Keratinocyte (primary cell): ENCODE results near the gene AXIN1. TPM values are rescaled to one million over a fixed set of nuclear protein-coding genes. Genes with fewer than 3 reads are reported as not detected.

Experiments used
- DNase-seq: peaks from one replicate; pipeline ENCODE4 v3.0.0-alpha.2; 2011; ENCODE audit warnings: low read depth, missing footprints, low spot score
- FAIRE-seq: peaks from 2 replicates; lab custom pipeline; 2011; peaks lifted over from hg19 to GRCh38; lab: Jason Lieb, UNC
- H2AFZ ChIP-seq: 2 replicates; pipeline ENCODE4 v1.6.0; 2012; ENCODE audit warnings: low read length, control low read depth, inconsistent platforms; ENCODE audit not compliant: control insufficient read depth
- H3K27ac ChIP-seq: 2 replicates; pipeline ENCODE4 v1.5.1; 2011; ENCODE audit warnings: low read length; ENCODE audit not compliant: control insufficient read depth, insufficient read depth
- H3K27me3 ChIP-seq: 3 replicates; pipeline ENCODE4 v1.6.0; 2011; ENCODE audit warnings: low read length; ENCODE audit not compliant: control insufficient read depth, insufficient read depth; ENCODE audit errors: extremely low read depth
- H3K36me3 ChIP-seq, 2 experiments: 2 replicates in 1 of 2; 3 replicates in 1 of 2; pipeline ENCODE4 v1.5.1; 2011; ENCODE audit warnings: low read length in 2 of 2, mild to moderate bottlenecking in 1 of 2; ENCODE audit not compliant: control insufficient read depth in 2 of 2, insufficient read depth in 2 of 2; ENCODE audit errors: extremely low read depth in 1 of 2
- H3K4me1 ChIP-seq: 3 replicates; pipeline ENCODE4 v1.5.1; 2011; ENCODE audit warnings: low read length; ENCODE audit not compliant: control insufficient read depth, insufficient read depth; ENCODE audit errors: extremely low read depth
- H3K4me2 ChIP-seq: 3 replicates; pipeline ENCODE4 v1.6.0; 2011; ENCODE audit warnings: low read depth, low read length; ENCODE audit not compliant: control insufficient read depth, insufficient read depth; ENCODE audit errors: extremely low read depth
- H3K4me3 ChIP-seq, 3 experiments: fragments of 200-600 bp in 1 of 3; sonication (generic) in 1 of 3; 2 replicates in 2 of 3; 3 replicates in 1 of 3; pipeline ENCODE4 v1.5.1; 2011 to 2016; ENCODE audit warnings: low read length in 3 of 3, mild to moderate bottlenecking in 3 of 3, control low read depth in 2 of 3, inconsistent platforms in 1 of 3, low read depth in 1 of 3, mixed read lengths in 1 of 3, mixed run types in 1 of 3, moderate library complexity in 1 of 3; ENCODE audit not compliant: control insufficient read depth in 2 of 3, insufficient read depth in 2 of 3; ENCODE audit errors: extremely low read depth in 1 of 3
- H3K79me2 ChIP-seq: 2 replicates; pipeline ENCODE4 v1.6.0; 2012; ENCODE audit warnings: low read length; ENCODE audit not compliant: control insufficient read depth, insufficient read depth
- H3K9ac ChIP-seq: 3 replicates; pipeline ENCODE4 v1.6.0; 2011; ENCODE audit warnings: low read length; ENCODE audit not compliant: control insufficient read depth, insufficient read depth; ENCODE audit errors: extremely low read depth
- H3K9me1 ChIP-seq: 3 replicates; pipeline ENCODE4 v1.6.0; 2011; ENCODE audit warnings: low read length; ENCODE audit not compliant: control insufficient read depth, insufficient read depth; ENCODE audit errors: extremely low read depth
- H3K9me3 ChIP-seq: 2 replicates; pipeline ENCODE4 v1.5.1; 2012; ENCODE audit warnings: low read depth, low read length; ENCODE audit not compliant: control insufficient read depth
- H4K20me1 ChIP-seq: 3 replicates; pipeline ENCODE4 v1.6.0; 2011; ENCODE audit warnings: low read length; ENCODE audit not compliant: control insufficient read depth, insufficient read depth; ENCODE audit errors: extremely low read depth
- EZH2 ChIP-seq: IDR thresholded peaks from one replicate; pipeline ENCODE4 v1.6.1; 2012; ENCODE audit warnings: inconsistent platforms, mild to moderate bottlenecking, low read length, moderate library complexity
- dilution Hi-C: fragments of 300-500 bp; cut with MboI; formaldehyde crosslinking; loops from one replicate; pipeline ENCODE4 v1.7.0; 2020; ENCODE audit warnings: low sequenced_read_pairs; ENCODE audit not compliant: extremely low pct_ligation_motif_present
- polyA plus RNA-seq, 5 experiments: library from polyadenylated mRNA; depleted of rRNA in 3 of 5; stranded (reverse) in 3 of 5; stranded (forward) in 1 of 5; unstranded in 1 of 5; fragments of >200 nt; gene quantifications; 1 replicate in 1 of 5; 2 replicates in 3 of 5; 3 replicates in 1 of 5; pipeline versions ENCODE4 v1.2.1 to v1.2.3, GENCODE V29; 2011 to 2012; ENCODE audit warnings: missing spikeins in 2 of 5, low read depth in 1 of 5, low replicate concordance in 1 of 5
- TF ChIP-seq, protein P1 (sequence below), 3 experiments: IDR thresholded peaks in 1 of 3; conservative IDR thresholded peaks in 1 of 3; optimal IDR thresholded peaks in 1 of 3; 2 replicates in 2 of 3; 3 replicates in 1 of 3; pipeline versions ENCODE3 to v1.5.1; 2011; ENCODE audit warnings: low read length in 3 of 3, mild to moderate bottlenecking in 3 of 3, moderate library complexity in 2 of 3, control low read depth in 1 of 3, inconsistent platforms in 1 of 3; ENCODE audit not compliant: insufficient read depth in 2 of 3; ENCODE audit errors: extremely low read depth in 1 of 3

The AXIN1 gene
- polyA plus RNA-seq, 1 donor (not counting 4 experiments of a cell fraction or from before 2014, with no cell fraction given), result 8.8 TPM

DNA sequence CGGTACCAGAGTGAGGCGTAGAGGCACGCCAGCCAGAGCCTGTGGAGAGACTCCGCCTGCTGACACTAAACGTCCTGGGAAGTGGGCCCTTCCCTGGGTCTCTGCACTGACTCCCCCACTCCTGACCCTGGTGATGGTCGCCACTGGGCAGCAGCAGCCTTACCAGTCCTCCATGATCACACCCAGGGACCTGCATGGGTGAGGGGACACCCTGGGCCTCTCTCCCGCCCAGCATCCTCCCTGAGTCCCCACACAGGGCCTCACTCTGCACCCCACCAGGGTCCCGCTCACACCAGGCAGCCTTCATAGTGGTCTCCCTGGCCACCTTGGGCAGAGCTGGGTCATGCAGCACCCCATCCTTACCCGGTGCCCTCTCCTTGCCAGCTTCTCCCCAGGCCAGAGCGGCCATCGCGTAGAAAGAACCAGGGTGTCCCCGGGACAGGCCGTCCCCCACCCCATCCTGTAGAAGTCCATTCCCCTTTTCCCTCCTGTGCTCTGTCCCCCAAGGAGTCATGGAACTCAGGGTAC lies 87.5 kb downstream of the AXIN1 start:
- no peak for FAIRE-seq
- no peaks in the 10 kb centered on the region for H3K9me1 ChIP-seq
- no peak overlapping the region for H3K4me2 ChIP-seq
- H3K36me3 ChIP-seq, result peaks cover 0 to 13% of the 10 kb centered on the region in 2 experiments
- DNase-seq, result no peak
- no peaks in the 10 kb centered on the region for H4K20me1 ChIP-seq
- TF ChIP-seq, protein P1, sequence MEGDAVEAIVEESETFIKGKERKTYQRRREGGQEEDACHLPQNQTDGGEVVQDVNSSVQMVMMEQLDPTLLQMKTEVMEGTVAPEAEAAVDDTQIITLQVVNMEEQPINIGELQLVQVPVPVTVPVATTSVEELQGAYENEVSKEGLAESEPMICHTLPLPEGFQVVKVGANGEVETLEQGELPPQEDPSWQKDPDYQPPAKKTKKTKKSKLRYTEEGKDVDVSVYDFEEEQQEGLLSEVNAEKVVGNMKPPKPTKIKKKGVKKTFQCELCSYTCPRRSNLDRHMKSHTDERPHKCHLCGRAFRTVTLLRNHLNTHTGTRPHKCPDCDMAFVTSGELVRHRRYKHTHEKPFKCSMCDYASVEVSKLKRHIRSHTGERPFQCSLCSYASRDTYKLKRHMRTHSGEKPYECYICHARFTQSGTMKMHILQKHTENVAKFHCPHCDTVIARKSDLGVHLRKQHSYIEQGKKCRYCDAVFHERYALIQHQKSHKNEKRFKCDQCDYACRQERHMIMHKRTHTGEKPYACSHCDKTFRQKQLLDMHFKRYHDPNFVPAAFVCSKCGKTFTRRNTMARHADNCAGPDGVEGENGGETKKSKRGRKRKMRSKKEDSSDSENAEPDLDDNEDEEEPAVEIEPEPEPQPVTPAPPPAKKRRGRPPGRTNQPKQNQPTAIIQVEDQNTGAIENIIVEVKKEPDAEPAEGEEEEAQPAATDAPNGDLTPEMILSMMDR (optimal IDR thresholded peaks at IDR 0.05 in 1 of 3, IDR thresholded peaks at IDR 0.05 in 1 of 3, conservative IDR thresholded peaks at IDR 0.05 in 1 of 3; ENCODE audit: extremely low read depth in 1 of 3, insufficient read depth in 2 of 3, low read length in 3 of 3), result no peak
- no peak for TF ChIP-seq EZH2
- H3K27me3 ChIP-seq, result peaks cover 15% of the 10 kb centered on the region
- no peaks in the 10 kb centered on the region for H3K9me3 ChIP-seq
- H3K79me2 ChIP-seq, result no peaks in the 10 kb centered on the region
- H3K27ac ChIP-seq, result no peak overlapping the region
- dilution Hi-C loops, result no loop called here
- no peak overlapping the region for H3K4me3 ChIP-seq
- no peak overlapping the region for H3K9ac ChIP-seq
- no peak overlapping the region for H2AFZ ChIP-seq
- peaks cover 15% of the 10 kb centered on the region for H3K4me1 ChIP-seq

GRCh38 chr16:264440-264951 lies 88.0 kb downstream of the AXIN1 start:
- dilution Hi-C loops, result no loop called here
- peaks cover 15% of the 10 kb centered on the region for H3K27me3 ChIP-seq

More at GRCh38 chr16:264440-264951, 88.0 kb downstream of the AXIN1 start:
- Histone ChIP-seq H3K9ac (no peak overlapping the region), H3K79me2 (no peaks in the 10 kb centered on the region), H3K27ac (no peak overlapping the region), H3K4me2 (no peak overlapping the region), H3K36me3 (peaks cover 0 to 15% of the 10 kb centered on the region in 2 experiments), H3K4me3 (no peak overlapping the region), H2AFZ (no peak overlapping the region), H3K4me1 (peaks cover 15% of the 10 kb centered on the region), H3K9me3 (no peaks in the 10 kb centered on the region), H4K20me1 (no peaks in the 10 kb centered on the region), H3K9me1 (no peaks in the 10 kb centered on the region)
- no peak for FAIRE-seq
- no peak for DNase-seq
- no peak for TF ChIP-seq EZH2
- TF ChIP-seq, protein P1 (optimal IDR thresholded peaks at IDR 0.05 in 1 of 3, IDR thresholded peaks at IDR 0.05 in 1 of 3, conservative IDR thresholded peaks at IDR 0.05 in 1 of 3; ENCODE audit: extremely low read depth in 1 of 3, insufficient read depth in 2 of 3, low read length in 3 of 3), result no peak
